HFFc6 (cell line): ENCODE results near the gene MRPL36. TPM values are rescaled to one million over a fixed set of nuclear protein-coding genes. Genes with fewer than 3 reads are reported as not detected.

ENCODE experiments used
- DNase-seq: peaks from one replicate; pipeline ENCODE4 v3.0.0-alpha.2; 2018
- H3K27ac Mint-ChIP-seq: 2 replicates; pipeline ENCODE4 v1.8.0; 2020; ENCODE audit warnings: mild to moderate bottlenecking, mixed read lengths
- H3K27me3 Mint-ChIP-seq: 2 replicates; pipeline ENCODE4 v1.8.0; 2021; ENCODE audit warnings: mild to moderate bottlenecking, moderate library complexity, mixed read lengths; ENCODE audit not compliant: insufficient read depth
- H3K36me3 Mint-ChIP-seq: 2 replicates; pipeline ENCODE4 v1.8.0; 2021; ENCODE audit warnings: low read depth, mixed read lengths
- H3K4me1 Mint-ChIP-seq: 2 replicates; pipeline ENCODE4 v1.8.0; 2020; ENCODE audit warnings: low read depth, mixed read lengths
- H3K4me3 Mint-ChIP-seq: 2 replicates; pipeline ENCODE4 v1.8.0; 2020; ENCODE audit warnings: mild to moderate bottlenecking, moderate library complexity, mixed read lengths
- H3K9me3 Mint-ChIP-seq: 2 replicates; pipeline ENCODE4 v1.8.0; 2020; ENCODE audit warnings: mild to moderate bottlenecking, mixed read lengths
- CTCF ChIP-seq: fragments of 200-600 bp; sonication (generic); IDR thresholded peaks from 2 replicates; pipeline ENCODE4 v1.5.0; 2021; ENCODE audit warnings: antibody characterized with exemption, mild to moderate bottlenecking
- total RNA-seq, 6 experiments: library from RNA; stranded (reverse); fragmentation: NEBNext Ultra II Directional; extraction: Animal tissue kit (Norgen Biotek cat#: 25700); gene quantifications; 2 replicates in 1 of 6; 3 replicates in 5 of 6; pipeline ENCODE4 v1.2.3, GENCODE V29; 2021

MRPL36 gene
- total RNA-seq, 6 experiments from 2014 or later = 67.8 to 87.1 (median 74.9) TPM

- TF ChIP-seq CTCF = no peak
- H3K27me3 Mint-ChIP-seq = peaks cover 28% of the 10 kb centered on the region
- no peak for DNase-seq
- no peaks in the 10 kb centered on the region for H3K36me3 Mint-ChIP-seq
- H3K9me3 Mint-ChIP-seq = no peaks in the 10 kb centered on the region
- no peaks in the 10 kb centered on the region for H3K4me1 Mint-ChIP-seq
- no peak overlapping the region for H3K4me3 Mint-ChIP-seq
- no peak overlapping the region for H3K27ac Mint-ChIP-seq
These were observed 38.4 kb upstream of the MRPL36 start for GRCh38 chr5:1838013-1838412.

GRCh38 chr5:1836891-1837880 lies 37.5 kb upstream of the MRPL36 start:
- Mint-ChIP-seq H3K36me3 (no peaks in the 10 kb centered on the region), H3K27ac (no peak overlapping the region), H3K4me1 (peaks cover 4% of the 10 kb centered on the region; the same call in 1 of the 2 replicates), H3K9me3 (no peaks in the 10 kb centered on the region), H3K4me3 (no peak overlapping the region), H3K27me3 (peaks cover 29% of the 10 kb centered on the region)
- TF ChIP-seq CTCF = no peak
- DNase-seq = no peak

DNA sequence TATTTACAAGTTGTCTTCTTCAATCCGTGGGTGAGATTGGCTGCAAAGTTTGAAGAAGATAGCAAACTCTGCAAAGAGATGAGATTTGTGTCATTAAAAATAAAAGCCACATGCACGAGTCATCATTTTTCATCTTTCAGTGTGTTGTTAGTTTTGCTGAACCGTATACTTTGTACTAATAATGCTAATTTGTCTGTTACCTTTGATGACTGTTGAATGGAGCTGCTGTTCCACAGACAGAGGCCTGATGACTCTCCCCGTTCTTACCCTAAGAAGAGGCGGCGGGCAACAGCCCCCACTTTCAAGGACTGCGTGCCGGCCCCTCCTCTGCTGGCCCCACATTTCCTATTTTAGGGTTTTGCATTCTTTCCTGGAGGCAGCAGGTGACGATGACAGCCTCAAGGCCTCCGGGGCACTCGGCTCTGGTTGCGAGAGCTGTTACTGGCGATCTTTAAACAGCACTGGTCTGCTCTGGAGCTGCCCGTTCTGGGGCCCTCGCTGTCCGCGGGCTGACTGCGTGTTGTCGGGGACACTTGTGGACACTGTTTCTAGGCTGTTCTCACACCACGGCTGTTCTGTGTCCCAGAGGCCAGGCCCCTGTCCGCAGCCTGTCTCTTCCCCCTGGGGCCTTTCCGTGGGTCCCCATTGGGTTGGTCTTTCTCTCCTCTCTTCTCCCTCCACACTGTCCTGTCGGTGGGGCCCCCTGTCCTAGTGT lies 36.7 kb upstream of the MRPL36 start:
- Mint-ChIP-seq H3K4me3 (no peak overlapping the region), H3K4me1 (peaks cover 9% of the 10 kb centered on the region; the same call in 1 of the 2 replicates), H3K9me3 (no peaks in the 10 kb centered on the region), H3K27ac (no peak overlapping the region), H3K27me3 (peaks cover 30% of the 10 kb centered on the region), H3K36me3 (no peaks in the 10 kb centered on the region)
- no peak for TF ChIP-seq CTCF
- DNase-seq = no peak

GRCh38 chr5:1835431-1835830 lies 35.8 kb upstream of the MRPL36 start:
- Mint-ChIP-seq H3K4me3 (no peak overlapping the region), H3K27me3 (peaks cover 32% of the 10 kb centered on the region), H3K36me3 (no peaks in the 10 kb centered on the region), H3K27ac (no peak overlapping the region), H3K9me3 (no peaks in the 10 kb centered on the region), H3K4me1 (peaks cover 9% of the 10 kb centered on the region; the same call in 1 of the 2 replicates)
- no peak for TF ChIP-seq CTCF
- no peak for DNase-seq

DNA sequence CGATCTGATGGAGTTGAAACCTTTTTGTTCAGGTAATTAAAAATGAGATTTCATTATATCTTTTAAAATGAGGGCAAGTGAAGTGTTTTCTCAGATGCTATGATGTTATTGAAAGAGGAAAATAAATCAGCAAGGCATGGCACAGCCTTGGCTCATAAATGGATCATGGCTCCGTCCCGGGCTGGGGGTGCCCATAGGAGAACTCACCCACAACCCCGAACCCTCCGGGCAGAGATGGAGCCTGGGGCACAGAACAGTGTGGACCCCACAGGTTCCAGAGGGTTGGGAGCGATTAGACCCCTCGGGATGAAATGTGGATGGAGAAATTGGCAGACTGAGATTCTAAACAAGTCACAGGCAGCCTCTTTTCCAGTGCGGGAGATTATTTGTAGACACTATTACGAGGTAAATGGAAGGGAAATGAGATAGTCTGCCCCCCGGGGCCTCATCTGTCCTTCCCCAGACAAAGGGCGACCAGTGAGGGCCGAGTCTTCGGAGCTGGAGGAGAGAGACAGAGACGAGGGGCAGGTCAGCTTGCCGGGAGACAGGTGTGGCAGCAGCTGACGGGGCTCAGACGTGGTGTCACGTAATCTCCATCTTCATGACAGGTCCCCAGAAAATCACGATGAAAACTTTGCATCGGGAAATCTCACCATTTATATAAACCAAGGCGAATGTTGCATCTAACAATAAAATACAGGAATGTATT lies 35.2 kb upstream of the MRPL36 start:
- H3K27me3 Mint-ChIP-seq = peaks cover 32% of the 10 kb centered on the region
- no peak for TF ChIP-seq CTCF
- H3K4me3 Mint-ChIP-seq = no peak overlapping the region
- no peak overlapping the region for H3K27ac Mint-ChIP-seq
- peaks cover 9% of the 10 kb centered on the region; the same call in 1 of the 2 replicates for H3K4me1 Mint-ChIP-seq
- DNase-seq = no peak
- no peaks in the 10 kb centered on the region for H3K9me3 Mint-ChIP-seq
- no peaks in the 10 kb centered on the region for H3K36me3 Mint-ChIP-seq
